HG02623 (cell line): Measurements from ENCODE around the gene CD74.

Experiments
- ATAC-seq: cut with Tn5 transposase; IDR thresholded peaks from one replicate; pipeline ENCODE4 v1.9.1; 2021; ENCODE audit warnings: moderate library complexity; ENCODE audit not compliant: unreplicated experiment

CD74 gene

GRCh38 chr5:150368526-150368925, 44.2 kb downstream of the CD74 start:
- no peak for ATAC-seq

DNA sequence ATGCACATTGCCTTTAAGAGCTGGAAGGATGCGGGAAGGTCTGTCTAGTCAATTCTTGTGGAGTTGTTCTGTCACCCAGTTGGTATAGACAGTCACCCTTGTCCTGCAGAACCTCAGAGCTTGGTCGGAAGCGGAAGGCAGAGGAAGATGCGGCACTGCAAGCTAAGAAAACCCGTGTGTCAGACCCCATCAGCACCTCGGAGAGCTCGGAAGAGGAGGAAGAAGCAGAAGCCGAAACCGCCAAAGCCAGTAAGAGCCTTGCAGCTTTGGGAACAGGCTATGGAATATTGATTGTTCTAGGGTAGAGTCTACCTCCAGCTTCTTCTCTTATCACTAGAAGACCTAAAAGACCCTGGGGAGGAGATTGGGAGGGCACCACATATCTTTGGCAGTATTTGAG, 48.7 kb downstream of the CD74 start:
- no peak for ATAC-seq

- no peak for ATAC-seq
Observed at GRCh38 chr5:150363185-150363584, 49.5 kb downstream of the CD74 start.

- no peak for ATAC-seq
Observed at GRCh38 chr5:150361301-150361700, 51.4 kb downstream of the CD74 start.

DNA sequence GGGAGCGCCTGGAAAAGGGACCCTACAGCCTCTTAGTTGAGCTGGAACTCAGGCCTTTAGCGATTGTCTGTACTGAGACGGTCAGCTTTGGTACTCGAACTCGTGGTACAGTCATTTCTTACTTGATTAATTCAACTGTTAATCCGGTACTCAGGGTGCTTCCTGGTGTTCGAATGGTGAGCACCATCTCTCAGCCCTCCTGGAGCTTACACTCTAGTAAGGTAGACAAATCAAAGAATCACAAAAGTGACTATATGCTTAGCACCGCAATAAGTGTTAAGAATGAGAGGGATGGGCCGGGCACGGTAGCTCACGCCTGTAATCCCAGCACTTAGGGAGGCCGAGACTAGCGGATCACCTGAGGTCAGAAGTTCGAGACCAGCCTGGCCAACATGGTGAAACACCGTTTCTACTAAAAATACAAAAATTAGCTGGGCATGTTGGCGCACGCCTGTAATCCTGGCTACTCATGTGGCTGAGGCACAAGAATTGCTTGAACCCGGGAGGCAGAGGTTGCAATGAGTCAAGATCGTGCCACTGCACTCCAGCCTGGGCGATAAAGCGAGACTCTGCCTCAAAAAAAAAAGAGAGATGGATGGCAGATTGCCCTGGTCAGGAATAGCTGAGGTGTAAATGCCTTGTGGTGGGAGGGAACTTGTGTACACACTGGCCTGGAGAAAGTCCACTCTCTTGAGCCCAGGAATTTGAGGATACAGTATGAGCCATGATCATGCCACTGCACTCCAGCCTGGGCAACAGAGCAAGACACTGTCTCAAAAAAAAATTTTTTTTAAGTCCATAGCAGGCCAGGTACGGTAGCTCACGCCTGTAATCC, 54.2 kb downstream of the CD74 start:
- no peak for ATAC-seq

GRCh38 chr5:150357326-150358260, 55.1 kb downstream of the CD74 start, which contains the start of gene TCOF1:
TCOF1 (plus strand) TSS chr5:150357697; CDS start chr5:150357747, 50 bp downstream.
- ATAC-seq, result peak; percentile 86

DNA sequence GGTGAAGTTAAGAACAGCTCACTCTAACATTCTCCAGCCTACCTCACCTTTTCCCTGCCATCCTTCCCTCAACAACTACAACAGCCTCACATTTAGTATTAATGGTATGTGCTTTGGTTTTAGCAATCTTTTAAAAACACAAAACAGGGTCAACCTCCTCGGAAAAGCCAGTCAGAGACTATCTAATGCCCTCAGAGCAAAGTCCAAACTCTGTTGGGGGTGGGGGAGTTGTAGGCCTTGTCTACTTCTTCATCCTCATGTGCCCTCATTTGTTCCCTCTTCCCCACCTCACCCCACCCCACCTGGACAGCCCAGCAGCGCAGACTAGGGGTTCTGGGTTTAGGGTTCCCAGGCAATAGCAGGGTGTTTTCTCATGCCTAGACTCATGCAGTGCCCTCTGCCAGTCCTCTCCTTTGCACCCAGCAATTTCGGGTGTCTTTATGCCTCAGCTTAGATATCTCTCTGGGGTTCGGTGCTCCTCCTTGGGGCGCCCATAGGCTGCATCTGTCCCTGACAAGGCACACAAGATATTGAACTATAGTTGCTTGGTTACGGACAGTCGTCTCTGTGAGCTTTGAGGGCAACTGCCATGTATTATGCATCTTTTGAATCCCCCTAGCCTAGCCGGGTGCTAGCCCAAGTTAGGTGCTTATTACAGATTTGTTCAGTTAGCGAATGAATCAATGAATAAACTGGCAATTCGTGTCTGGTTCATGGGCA, 56.0 kb downstream of the CD74 start:
- no peak for ATAC-seq

DNA sequence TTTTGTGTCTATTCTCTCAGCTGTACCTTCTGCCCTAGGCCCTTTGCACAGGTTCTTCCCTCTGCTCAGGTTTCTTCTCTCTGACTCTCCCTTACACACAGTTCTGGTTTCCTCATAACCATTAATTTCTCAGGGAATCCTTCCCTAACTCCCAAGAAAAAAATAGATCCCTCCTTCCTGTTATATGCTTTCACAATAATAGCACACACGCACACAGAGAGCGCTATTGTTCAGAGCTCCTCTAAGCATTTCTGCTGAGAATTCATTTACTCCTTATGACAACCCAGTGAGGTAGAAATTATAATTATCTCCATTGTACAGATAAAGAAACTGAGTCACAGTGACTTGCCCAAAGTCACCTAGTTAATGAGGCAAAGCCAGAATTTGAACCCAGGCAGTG, 56.9 kb downstream of the CD74 start:
- ATAC-seq, result no peak

GRCh38 chr5:150353032-150353675, 59.6 kb downstream of the CD74 start:
- ATAC-seq, result no peak

GRCh38 chr5:150352244-150353031, 60.3 kb downstream of the CD74 start:
- ATAC-seq, result no peak
